ENCODE measurements around the gene COL19A1.

GRCh38 chr6:70221025-70221714 is 354.8 kb downstream of the COL19A1 start:
- TF ChIP-seq, protein P1, sequence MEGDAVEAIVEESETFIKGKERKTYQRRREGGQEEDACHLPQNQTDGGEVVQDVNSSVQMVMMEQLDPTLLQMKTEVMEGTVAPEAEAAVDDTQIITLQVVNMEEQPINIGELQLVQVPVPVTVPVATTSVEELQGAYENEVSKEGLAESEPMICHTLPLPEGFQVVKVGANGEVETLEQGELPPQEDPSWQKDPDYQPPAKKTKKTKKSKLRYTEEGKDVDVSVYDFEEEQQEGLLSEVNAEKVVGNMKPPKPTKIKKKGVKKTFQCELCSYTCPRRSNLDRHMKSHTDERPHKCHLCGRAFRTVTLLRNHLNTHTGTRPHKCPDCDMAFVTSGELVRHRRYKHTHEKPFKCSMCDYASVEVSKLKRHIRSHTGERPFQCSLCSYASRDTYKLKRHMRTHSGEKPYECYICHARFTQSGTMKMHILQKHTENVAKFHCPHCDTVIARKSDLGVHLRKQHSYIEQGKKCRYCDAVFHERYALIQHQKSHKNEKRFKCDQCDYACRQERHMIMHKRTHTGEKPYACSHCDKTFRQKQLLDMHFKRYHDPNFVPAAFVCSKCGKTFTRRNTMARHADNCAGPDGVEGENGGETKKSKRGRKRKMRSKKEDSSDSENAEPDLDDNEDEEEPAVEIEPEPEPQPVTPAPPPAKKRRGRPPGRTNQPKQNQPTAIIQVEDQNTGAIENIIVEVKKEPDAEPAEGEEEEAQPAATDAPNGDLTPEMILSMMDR (conservative IDR thresholded peaks at IDR 0.05; ENCODE audit: low read depth in 2 of 2): peak; percentile 72 to 76
- no peak for TF ChIP-seq REST (IDR thresholded peaks at IDR 0.05; ENCODE audit: unreplicated experiment)
- no peak for TF ChIP-seq EZH2phosphoT487 (IDR thresholded peaks at IDR 0.05; ENCODE audit: unreplicated experiment)
- TF ChIP-seq JUNB (IDR thresholded peaks at IDR 0.05; ENCODE audit: unreplicated experiment): no peak

Data from GM23338 (cell line).